Ovary (tissue), 9 donors: ENCODE results near the gene CADPS2. TPM values are rescaled to one million over a fixed set of nuclear protein-coding genes. Genes with fewer than 3 reads are reported as not detected.

Source experiments
- DNase-seq, 5 donors: peaks; one replicate each; pipeline ENCODE4 v3.0.0-alpha.2; 2019 to 2020
- H3K27ac ChIP-seq, 2 donors: fragments of 200-600 bp; one replicate each; pipeline versions ENCODE4 v1.5.1 to v1.8.0; 2019 to 2022
- H3K27me3 ChIP-seq: fragments of 200-600 bp; one replicate; pipeline ENCODE4 v1.8.0; 2022
- H3K36me3 ChIP-seq: fragments of 200-600 bp; sonication (generic); one replicate; pipeline ENCODE4 v1.5.1; 2019
- H3K4me1 ChIP-seq: one replicate; pipeline ENCODE4 v1.8.1; 2013; ENCODE audit warnings: mild to moderate bottlenecking, moderate library complexity; ENCODE audit not compliant: insufficient read depth
- H3K4me3 ChIP-seq: fragments of 200-600 bp; sonication (generic); one replicate; pipeline ENCODE4 v1.5.1; 2017
- H3K9me3 ChIP-seq, 2 donors: fragments of 200-600 bp in 1 of 2; sonication (generic) in 1 of 2; one replicate each; pipeline versions ENCODE4 v1.5.1 to v1.8.1; 2013 to 2019; ENCODE audit warnings: mild to moderate bottlenecking in 1 of 2, moderate library complexity in 1 of 2
- CTCF ChIP-seq, 3 donors: fragments of 450-650 bp in 2 of 3; fragments of 200-600 bp in 1 of 3; IDR thresholded peaks; one replicate each; pipeline versions ENCODE4 v1.5.1 to v1.8.0; 2016 to 2022; ENCODE audit warnings: antibody characterized with exemption in 3 of 3, mild to moderate bottlenecking in 1 of 3
- EP300 ChIP-seq: sonication (generic); formaldehyde crosslinking; IDR thresholded peaks from one replicate; pipeline ENCODE4 v1.6.1; 2017; ENCODE audit warnings: antibody characterized with exemption
- POLR2A ChIP-seq: fragments of 450-650 bp; IDR thresholded peaks from one replicate; pipeline ENCODE4 v1.6.1; 2017; ENCODE audit warnings: antibody characterized with exemption, mild to moderate bottlenecking, moderate library complexity
- WGBS, 3 donors: extraction: QIAGEN DNeasy Blood & Tissue Kit in 1 of 3; methylation state at CpG; one replicate each; pipeline versions ENCODE4 v1.1.5 to v1.1.7; 2013 to 2017; 5-methylcytosine and 5-hydroxymethylcytosine counted together
- intact Hi-C, 4 donors: fragments of 100-400 bp; cut with DNase I; formaldehyde crosslinking; loops; one replicate each; pipeline versions ENCODE4 v1.11.0 to v1.15.1; 2022 to 2023
- polyA plus RNA-seq, 2 donors: library from polyadenylated mRNA; stranded (reverse); fragments of 200-250 nt in 1 of 2; fragments of 350-450 nt in 1 of 2; fragmentation: Illumina TruSeq in 1 of 2; extraction: RNeasy Lipid Tissue Mini Kit (QIAGEN cat#74804) in 1 of 2; gene quantifications; one replicate each; pipeline ENCODE4 v1.2.3, GENCODE V29; 2013 to 2014
- total RNA-seq, 7 donors: library from RNA; depleted of rRNA in 2 of 7; stranded (reverse); fragments of >200 nt in 2 of 7; fragmentation: NEBNext Ultra II Directional in 3 of 7; extraction: Animal tissue kit (Norgen Biotek cat#: 25700) in 3 of 7; gene quantifications; one replicate each; pipeline versions ENCODE4 v1.1.0 to v1.2.4, GENCODE V29; 2016 to 2023
- donor health status: DM: no; HTN: no; CAD: no; lungs with moderate emphysema.
- donor health status: DM: no; HTN: no; CAD: no.
- donor health status: Bipolar disorder and iron deficiency.
- donor health status: DM: yes; HTN: yes; CAD: no.
- donor health status: DM: no; HTN: no; CAD: no.
- donor health status: DM: yes; HTN: yes; CAD: no.

CADPS2 gene
- total and polyA plus RNA-seq, 9 donors: 10.1 to 26.7 (median 16.6) TPM

- Histone ChIP-seq H3K4me3 (no peak overlapping the region), H3K4me1 (no peaks in the 10 kb centered on the region), H3K27ac (no peak overlapping the region), H3K27me3 (no peaks in the 10 kb centered on the region), H3K36me3 (no peaks in the 10 kb centered on the region), H3K9me3 (no peaks in the 10 kb centered on the region)
- intact Hi-C loops: no loop called here
- TF ChIP-seq CTCF (IDR thresholded peaks at IDR 0.05) (no peak), EP300 (no peak), POLR2A (no peak)
- no peak for DNase-seq
- WGBS, 3 donors: 78 to 94% (median 82%) methylated on average over 1 of the region's 1 CpG
These were observed 447.8 kb downstream of the CADPS2 start for GRCh38 chr7:122438492-122438891.

GRCh38 chr7:122438006-122438405, 448.3 kb downstream of the CADPS2 start:
- intact Hi-C loops: no loop called here
- WGBS, 3 donors: 75 to 81% (median 76%) methylated on average over 3 of the region's 3 CpGs

GRCh38 chr7:122433765-122434164, 452.5 kb downstream of the CADPS2 start:
- H3K4me1 ChIP-seq: no peaks in the 10 kb centered on the region
- H3K27ac ChIP-seq: no peak overlapping the region
- H3K9me3 ChIP-seq: no peaks in the 10 kb centered on the region
- H3K27me3 ChIP-seq: no peaks in the 10 kb centered on the region
- DNase-seq: no peak
- 16 to 36% (median 23%) methylated on average over 2 of the region's 2 CpGs for WGBS, 3 donors
- no peak for TF ChIP-seq POLR2A
- no peaks in the 10 kb centered on the region for H3K36me3 ChIP-seq
- intact Hi-C loops: no loop called here
- H3K4me3 ChIP-seq: no peak overlapping the region

More at GRCh38 chr7:122438006-122438405, 448.3 kb downstream of the CADPS2 start:
- no peaks in the 10 kb centered on the region for H3K27me3 ChIP-seq
- TF ChIP-seq POLR2A (no peak), CTCF (IDR thresholded peaks at IDR 0.05) (no peak), EP300 (no peak)
- no peak for DNase-seq
- H3K36me3 ChIP-seq: no peaks in the 10 kb centered on the region
- H3K9me3 ChIP-seq: no peaks in the 10 kb centered on the region
- no peak overlapping the region for H3K4me3 ChIP-seq
- no peaks in the 10 kb centered on the region for H3K4me1 ChIP-seq
- no peak overlapping the region for H3K27ac ChIP-seq

- Histone ChIP-seq H3K36me3 (no peaks in the 10 kb centered on the region), H3K27me3 (no peaks in the 10 kb centered on the region), H3K4me3 (no peak overlapping the region), H3K4me1 (no peaks in the 10 kb centered on the region), H3K9me3 (no peaks in the 10 kb centered on the region), H3K27ac (no peak overlapping the region)
- no peak for DNase-seq
- 15 to 18% (median 17%) methylated on average over 1 of the region's 1 CpG for WGBS, 3 donors
- intact Hi-C loops: no loop called here
- TF ChIP-seq POLR2A: no peak
These were observed 455.6 kb downstream of the CADPS2 start for GRCh38 chr7:122430710-122431109.

GRCh38 chr7:122429926-122430325, 456.3 kb downstream of the CADPS2 start:
- Histone ChIP-seq H3K9me3 (no peaks in the 10 kb centered on the region), H3K27me3 (no peaks in the 10 kb centered on the region), H3K36me3 (no peaks in the 10 kb centered on the region), H3K4me1 (no peaks in the 10 kb centered on the region), H3K4me3 (no peak overlapping the region), H3K27ac (no peak overlapping the region)
- no peak for TF ChIP-seq POLR2A
- intact Hi-C loops: no loop called here
- 68 to 82% (median 70%) methylated on average over 2 of the region's 2 CpGs for WGBS, 3 donors
- no peak for DNase-seq

GRCh38 chr7:122425731-122426130, 460.5 kb downstream of the CADPS2 start:
- no peaks in the 10 kb centered on the region for H3K9me3 ChIP-seq
- intact Hi-C loops: no loop called here
- H3K36me3 ChIP-seq: no peaks in the 10 kb centered on the region
- 92 to 96% (median 93%) methylated on average over 1 of the region's 1 CpG for WGBS, 3 donors
- no peak for DNase-seq
- no peaks in the 10 kb centered on the region for H3K4me1 ChIP-seq
- H3K4me3 ChIP-seq: no peak overlapping the region
- no peak for TF ChIP-seq POLR2A
- TF ChIP-seq EP300: no peak
- no peak for TF ChIP-seq CTCF (IDR thresholded peaks at IDR 0.05)
- H3K27ac ChIP-seq: no peak overlapping the region
- no peaks in the 10 kb centered on the region for H3K27me3 ChIP-seq
